GM21423 (cell line): ENCODE data around the gene INSIG2.

Source experiments
- ATAC-seq: cut with Tn5 transposase; IDR thresholded peaks from one replicate; pipeline ENCODE4 v1.9.1; 2021; ENCODE audit warnings: mild to moderate bottlenecking, moderate library complexity; ENCODE audit not compliant: unreplicated experiment

Gene INSIG2

DNA sequence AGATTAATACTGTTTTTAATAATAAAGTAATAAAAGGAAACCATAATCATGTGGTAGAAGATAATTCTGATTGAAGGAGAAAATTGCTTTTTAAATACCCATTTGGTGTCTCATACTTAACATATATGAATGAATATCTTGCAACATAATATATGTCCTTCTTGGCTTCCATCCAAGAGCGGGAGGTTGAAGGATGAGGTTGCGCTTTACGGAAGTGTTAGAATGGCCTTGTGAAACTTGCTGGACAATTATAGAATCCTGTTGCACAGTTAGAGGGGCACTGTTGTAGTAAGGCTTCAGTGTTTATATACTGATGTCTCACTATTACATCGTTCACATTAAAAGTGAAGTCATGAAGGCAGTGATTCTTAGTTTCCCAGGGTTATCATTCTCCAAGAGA is 9.4 kb downstream of the INSIG2 start:
- no peak for ATAC-seq

GRCh38 chr2:118098307-118099030 is 10.2 kb downstream of the INSIG2 start:
- ATAC-seq = no peak

- no peak for ATAC-seq
Measured at GRCh38 chr2:118102433-118103082, 14.3 kb downstream of the INSIG2 start.

DNA sequence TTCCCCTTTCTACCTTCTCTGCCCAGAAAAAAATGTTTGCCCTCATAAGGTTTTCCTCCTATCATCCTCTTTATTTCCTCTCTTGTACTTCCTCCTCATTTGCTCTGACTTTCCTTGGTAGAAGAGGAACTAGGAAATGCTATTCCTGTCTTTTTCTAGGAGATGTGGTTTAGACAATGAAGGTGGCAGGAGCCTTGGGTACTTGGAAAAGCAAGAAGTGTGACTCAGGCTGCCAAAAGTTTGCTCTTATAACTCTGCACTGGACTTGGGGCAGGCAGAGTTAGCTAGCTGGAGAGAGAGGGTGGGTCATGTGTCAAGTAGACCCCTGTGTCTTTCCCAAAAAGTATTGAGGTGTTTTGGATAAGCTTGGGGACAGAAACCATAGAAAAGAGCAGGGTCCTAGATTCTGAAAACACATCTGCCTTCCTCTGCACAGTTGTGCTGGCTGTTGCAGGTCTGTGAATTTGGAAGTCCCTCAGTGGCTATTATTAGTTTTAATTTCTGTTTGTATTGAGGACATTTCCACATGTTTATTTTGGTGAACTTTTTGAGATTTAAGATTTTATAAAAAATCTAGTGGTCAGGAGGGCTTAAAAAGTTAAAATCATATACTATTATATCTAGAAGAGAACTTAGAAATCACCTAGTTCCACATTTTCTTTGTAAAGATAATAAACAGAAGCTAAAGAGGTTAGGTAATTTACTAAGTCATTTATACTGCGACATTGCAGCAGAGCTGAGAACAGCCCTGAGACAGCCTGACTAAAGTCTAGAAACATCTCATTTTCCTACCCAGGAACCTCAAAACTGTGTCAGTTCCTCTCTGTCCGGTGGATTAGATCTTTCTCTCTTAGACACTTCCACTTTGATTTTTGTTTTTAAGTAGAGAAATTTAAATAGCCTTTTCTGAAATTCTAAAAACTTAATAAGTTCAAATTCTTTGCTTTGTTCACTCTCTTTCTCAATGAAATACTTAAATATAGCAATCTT is 16.0 kb downstream of the INSIG2 start:
- peak; percentile 99 for ATAC-seq

GRCh38 chr2:118105497-118105896 is 17.2 kb downstream of the INSIG2 start:
- ATAC-seq = no peak

- no peak for ATAC-seq
Measured at GRCh38 chr2:118106926-118107325, 18.7 kb downstream of the INSIG2 start.

DNA sequence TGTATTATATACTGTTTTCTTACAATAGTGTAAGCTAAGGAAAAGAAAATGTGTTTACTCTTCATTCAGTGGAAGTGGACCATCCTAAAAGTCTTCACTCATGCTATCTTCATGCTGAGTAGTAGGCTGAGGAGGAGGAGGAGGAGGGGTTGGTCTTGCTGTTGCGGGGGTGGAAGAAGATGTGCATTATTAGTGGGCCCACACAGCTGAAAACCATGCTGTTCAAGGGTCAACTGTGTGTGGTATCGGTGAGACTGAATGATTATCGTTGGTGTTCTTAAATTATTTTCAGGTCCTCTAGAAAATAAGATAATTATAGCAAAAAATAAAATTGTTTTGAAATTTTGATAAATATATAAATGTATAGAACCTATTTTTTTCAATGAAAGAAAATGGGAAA is 22.0 kb downstream of the INSIG2 start:
- no peak for ATAC-seq

DNA sequence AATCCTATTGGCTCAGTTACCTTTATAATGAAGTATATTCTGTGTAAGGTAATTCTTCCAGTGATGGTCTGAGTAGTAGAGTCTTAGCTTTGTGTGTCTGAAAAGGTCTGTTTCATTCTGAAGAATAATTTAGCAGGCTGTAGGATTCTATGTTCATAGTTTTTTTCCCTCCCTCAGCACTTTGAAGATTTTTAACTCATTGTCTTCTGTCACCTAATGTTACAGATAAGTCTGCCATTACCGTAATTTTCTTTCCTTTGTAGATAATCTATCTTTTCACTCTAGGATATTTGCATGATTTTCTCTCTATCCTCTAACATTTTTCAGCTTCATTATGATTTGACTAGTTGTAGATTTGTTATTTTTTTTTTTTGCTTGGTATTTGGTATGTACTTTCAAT is 22.7 kb downstream of the INSIG2 start:
- no peak for ATAC-seq

GRCh38 chr2:118112771-118113334 is 24.6 kb downstream of the INSIG2 start:
- ATAC-seq = no peak

DNA sequence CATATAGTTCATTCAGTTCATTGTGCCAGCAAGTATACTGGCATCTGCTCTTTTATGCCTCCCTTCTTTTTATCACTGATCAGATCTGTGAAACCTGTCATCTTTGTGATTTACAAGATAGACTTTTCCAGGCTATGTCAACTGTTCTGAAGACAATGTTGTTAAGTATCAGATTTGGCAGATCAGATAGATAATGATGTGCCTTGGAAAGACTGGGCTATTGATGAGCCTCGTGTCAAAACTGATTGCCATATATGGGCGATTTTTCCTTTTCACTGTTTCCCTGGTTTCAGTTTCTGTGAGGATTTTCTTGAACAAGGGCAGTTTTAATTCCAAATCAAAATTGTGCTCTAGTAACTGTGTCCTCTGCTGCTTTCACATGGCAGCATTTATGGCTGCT is 26.6 kb downstream of the INSIG2 start:
- no peak for ATAC-seq

DNA sequence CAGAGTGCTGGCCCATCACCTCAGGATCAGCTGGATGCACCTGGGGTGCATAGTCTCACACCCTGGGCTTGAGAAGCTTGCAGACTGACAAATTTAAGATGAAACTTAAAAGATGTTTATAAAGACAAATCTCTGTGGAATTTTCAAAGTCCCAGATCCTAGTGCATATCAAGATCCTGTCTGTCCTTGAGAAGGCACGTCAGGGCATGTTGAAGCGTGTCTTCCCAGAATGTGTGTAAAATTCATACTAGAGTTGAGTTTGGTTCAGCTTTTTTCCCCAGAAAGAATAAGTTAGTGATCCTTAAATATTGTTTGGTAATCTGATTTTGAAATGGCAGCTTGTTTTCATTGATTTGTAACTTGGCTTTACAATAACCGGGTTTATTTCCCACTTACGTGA is 27.5 kb downstream of the INSIG2 start:
- ATAC-seq = no peak

GRCh38 chr2:118118479-118118878 is 30.2 kb downstream of the INSIG2 start:
- no peak for ATAC-seq

DNA sequence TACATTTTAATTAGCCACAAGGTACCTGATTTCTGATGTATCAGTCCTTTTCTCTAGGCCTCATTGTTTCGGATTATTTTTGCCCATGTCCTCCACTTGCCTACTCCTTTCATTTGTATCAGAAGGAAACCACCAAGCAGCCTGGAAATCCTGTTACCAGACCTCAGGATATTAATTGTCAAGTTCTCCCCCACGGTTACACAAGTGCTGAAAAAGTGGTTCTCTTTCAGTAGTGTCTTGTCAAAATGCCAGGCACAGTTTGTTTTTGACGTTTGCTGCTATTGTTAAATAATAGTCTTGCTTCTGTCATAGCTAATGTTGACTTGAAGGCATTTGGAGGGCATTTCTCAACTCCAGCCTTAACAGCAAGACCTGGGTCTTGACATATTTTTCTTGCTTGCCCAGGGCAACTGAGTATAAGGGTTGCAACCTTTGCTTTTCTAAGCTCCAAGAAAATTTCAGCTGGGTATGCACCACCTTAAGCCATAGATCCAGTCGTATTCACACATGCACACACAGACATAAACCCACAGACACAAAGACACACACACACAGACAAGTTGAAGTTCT is 31.0 kb downstream of the INSIG2 start:
- ATAC-seq = no peak

GRCh38 chr2:118119761-118120400 is 31.6 kb downstream of the INSIG2 start:
- no peak for ATAC-seq

GRCh38 chr2:118120401-118120780 is 32.1 kb downstream of the INSIG2 start:
- ATAC-seq = no peak

- ATAC-seq = no peak
Measured at GRCh38 chr2:118121101-118121500, 32.8 kb downstream of the INSIG2 start.

DNA sequence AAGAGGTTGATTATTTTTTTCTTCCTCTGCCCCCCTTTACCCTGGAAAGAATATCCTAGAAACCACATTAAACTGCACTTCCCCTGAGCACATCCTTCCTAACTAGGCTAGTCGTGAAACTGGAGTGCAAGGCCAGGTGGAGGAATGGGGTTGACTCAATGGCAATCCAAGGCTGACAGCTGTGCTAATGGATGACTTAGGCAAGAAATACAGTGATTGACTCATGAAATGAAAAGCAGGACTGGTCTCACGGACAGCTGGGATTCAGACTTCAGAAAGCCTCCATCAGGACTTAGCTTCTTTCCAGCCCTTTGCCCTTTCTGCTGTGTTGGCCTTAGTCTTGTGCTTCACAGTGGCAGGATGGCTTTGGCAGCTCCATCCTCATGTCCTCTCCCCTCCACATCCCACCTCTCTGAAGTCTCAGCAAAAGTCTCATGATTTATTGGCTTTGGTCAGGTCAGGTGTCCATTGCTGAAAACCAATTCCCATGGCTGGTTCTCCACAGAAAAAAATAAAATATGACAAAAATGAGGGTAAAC is 33.8 kb downstream of the INSIG2 start:
- ATAC-seq = no peak

DNA sequence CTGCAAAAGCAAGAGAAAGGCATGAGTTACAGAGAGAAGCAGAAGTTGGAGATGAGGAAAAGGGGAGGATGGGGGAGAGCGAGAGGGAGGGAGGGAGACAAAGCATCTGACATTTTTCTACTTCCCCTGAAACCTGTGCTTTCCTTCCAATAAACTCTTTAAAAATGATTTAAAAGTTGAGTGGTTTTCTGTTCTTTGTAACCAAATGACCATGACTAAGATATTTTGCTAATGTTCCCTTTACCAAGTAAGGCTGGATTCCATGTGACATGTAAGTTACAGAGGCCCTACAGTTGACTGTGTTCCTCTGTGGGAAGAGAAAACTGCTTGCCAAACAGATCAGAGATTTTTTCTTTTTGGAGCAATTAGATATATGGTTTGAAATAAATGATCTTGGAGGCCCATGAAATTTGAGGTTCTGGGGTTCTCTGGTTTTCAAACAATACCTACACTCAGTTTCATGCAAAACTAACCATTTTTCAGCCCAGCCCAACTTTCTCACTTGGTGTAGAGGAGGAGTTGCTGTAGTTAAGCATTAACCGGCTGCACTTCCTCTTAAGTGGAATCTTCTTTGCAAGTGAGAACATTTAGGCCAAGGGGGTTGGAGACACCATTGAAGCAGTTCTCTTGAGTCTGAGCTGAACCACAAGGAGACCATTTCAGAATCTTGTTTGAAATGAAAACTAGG is 34.5 kb downstream of the INSIG2 start:
- peak; percentile 94 for ATAC-seq

DNA sequence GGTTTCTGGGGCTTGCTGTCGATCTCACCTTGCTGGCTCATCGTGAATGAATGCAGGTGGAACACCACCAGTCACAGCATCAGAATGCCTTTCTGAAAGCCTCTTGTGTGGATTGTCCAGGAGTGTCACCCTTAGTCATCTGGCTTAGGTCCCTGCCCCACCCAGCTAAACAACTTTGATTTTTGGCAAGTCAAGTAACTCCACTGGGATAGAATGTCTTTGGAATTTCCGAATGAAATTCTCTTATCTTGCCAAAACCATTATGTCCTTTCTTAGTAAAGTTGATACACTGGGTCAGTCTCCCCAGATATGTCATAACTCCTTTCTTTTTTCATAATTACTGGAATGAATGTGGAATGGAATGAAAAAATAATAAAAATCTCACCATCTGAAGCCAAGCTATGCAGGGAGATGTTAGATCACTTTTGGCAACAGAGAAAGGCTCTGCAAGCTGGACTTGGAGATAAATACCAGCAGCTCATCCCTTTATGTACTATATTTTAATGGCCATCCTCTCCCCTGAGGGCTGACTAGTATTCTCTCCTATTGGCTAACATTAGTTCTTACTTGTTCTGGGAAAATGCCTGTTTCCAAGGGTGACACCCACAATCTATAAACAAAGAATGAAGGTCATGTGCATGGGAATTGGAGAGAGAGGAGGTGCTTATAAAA is 35.4 kb downstream of the INSIG2 start:
- no peak for ATAC-seq
